Measurements from ENCODE around the gene KDM2A. TPM values are rescaled to one million over a fixed set of nuclear protein-coding genes. Genes with fewer than 3 reads are reported as not detected.

KDM2A gene
- total RNA-seq, 1 experiment from 2014 or later, result 50.4 TPM

DNA sequence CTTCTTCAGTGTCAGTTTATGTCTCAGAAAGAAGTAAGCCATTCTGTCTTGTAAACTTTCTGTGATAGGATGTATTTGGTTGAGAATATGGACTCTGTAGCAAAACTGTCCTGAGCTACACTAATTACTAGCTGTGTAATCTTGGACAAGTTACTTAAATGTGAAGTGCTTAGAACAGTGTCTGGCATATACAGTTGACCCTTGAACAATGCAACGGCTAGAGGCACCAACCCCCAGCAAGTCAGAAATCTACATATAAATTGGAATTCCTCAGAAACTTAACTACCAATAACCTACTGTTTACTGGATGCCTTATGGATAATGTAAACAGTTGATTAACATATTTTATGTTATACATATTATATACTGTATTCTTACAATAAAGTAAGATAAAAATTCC lies 78.5 kb downstream of the KDM2A start:
- BruUV-seq (replicated peaks), result no TSS peak
- H3K9me3 ChIP-seq (ENCODE audit: control insufficient read depth in 1 of 2, insufficient read depth in 1 of 2, low read depth in 1 of 2, low read length in 2 of 2), result no peaks in the 10 kb centered on the region
- H3K4me2 ChIP-seq (ENCODE audit: low read length), result no peak overlapping the region
- peaks cover 0 to 3% of the 10 kb centered on the region in 2 experiments; a peak in 1 of 4 replicates for H3K36me3 ChIP-seq (ENCODE audit: control insufficient read depth in 1 of 2, insufficient read depth in 2 of 2, low read length in 2 of 2)
- RAD21 ChIA-PET (ENCODE audit: low non-redundant PET in 1 of 2, low total read pairs in 2 of 2, uncharacterized antibody in 2 of 2, unreplicated experiment in 2 of 2), result no interaction called here
- H3K4me1 ChIP-seq (ENCODE audit: control insufficient read depth in 1 of 2, insufficient read depth in 2 of 2, low read length in 2 of 2), result peaks cover 0 to 6% of the 10 kb centered on the region in 2 experiments; a peak in 1 of 4 replicates
- H4K20me1 ChIP-seq (ENCODE audit: insufficient read depth), result no peaks in the 10 kb centered on the region
- no peak overlapping the region for H3K27ac ChIP-seq (ENCODE audit: low read depth, low read length)
- ATAC-seq, result no peak
- CTCF ChIA-PET, result no interaction called here
- POLR2A ChIA-PET, result no interaction called here
- H3K27me3 ChIP-seq (ENCODE audit: insufficient read depth, low read length), result no peaks in the 10 kb centered on the region
- no peak for DNase-seq (ENCODE audit: low read depth, low spot score)
- H3K79me2 ChIP-seq (ENCODE audit: insufficient read depth, low read length), result no peaks in the 10 kb centered on the region
- no peak overlapping the region for H2AFZ ChIP-seq (ENCODE audit: low read depth, low read length, poor library complexity, severe bottlenecking)
- intact Hi-C loops (cut with micrococcal nuclease), result no loop called here
- TF ChIP-seq, protein P1, sequence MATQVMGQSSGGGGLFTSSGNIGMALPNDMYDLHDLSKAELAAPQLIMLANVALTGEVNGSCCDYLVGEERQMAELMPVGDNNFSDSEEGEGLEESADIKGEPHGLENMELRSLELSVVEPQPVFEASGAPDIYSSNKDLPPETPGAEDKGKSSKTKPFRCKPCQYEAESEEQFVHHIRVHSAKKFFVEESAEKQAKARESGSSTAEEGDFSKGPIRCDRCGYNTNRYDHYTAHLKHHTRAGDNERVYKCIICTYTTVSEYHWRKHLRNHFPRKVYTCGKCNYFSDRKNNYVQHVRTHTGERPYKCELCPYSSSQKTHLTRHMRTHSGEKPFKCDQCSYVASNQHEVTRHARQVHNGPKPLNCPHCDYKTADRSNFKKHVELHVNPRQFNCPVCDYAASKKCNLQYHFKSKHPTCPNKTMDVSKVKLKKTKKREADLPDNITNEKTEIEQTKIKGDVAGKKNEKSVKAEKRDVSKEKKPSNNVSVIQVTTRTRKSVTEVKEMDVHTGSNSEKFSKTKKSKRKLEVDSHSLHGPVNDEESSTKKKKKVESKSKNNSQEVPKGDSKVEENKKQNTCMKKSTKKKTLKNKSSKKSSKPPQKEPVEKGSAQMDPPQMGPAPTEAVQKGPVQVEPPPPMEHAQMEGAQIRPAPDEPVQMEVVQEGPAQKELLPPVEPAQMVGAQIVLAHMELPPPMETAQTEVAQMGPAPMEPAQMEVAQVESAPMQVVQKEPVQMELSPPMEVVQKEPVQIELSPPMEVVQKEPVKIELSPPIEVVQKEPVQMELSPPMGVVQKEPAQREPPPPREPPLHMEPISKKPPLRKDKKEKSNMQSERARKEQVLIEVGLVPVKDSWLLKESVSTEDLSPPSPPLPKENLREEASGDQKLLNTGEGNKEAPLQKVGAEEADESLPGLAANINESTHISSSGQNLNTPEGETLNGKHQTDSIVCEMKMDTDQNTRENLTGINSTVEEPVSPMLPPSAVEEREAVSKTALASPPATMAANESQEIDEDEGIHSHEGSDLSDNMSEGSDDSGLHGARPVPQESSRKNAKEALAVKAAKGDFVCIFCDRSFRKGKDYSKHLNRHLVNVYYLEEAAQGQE (IDR thresholded peaks at IDR 0.05; ENCODE audit: low read depth), result no peak
- TF ChIP-seq POLR2A (IDR thresholded peaks at IDR 0.05; ENCODE audit: borderline replicate concordance, extremely low read depth, insufficient read depth, insufficient read length) (no peak), CEBPB (IDR thresholded peaks at IDR 0.05; ENCODE audit: low read depth) (no peak), ZNF274 (IDR thresholded peaks at IDR 0.05; ENCODE audit: low read depth, low read length) (no peak), EGR1 (IDR thresholded peaks at IDR 0.05; ENCODE audit: low read depth) (no peak), SIN3A (IDR thresholded peaks at IDR 0.05; ENCODE audit: low read depth) (no peak), ZFX (IDR thresholded peaks at IDR 0.05) (no peak), TCF7L2 (IDR thresholded peaks at IDR 0.05; ENCODE audit: borderline replicate concordance, extremely low read depth, insufficient read depth, insufficient read length) (no peak), SP1 (IDR thresholded peaks at IDR 0.05; ENCODE audit: low read depth) (no peak), CBX3 (IDR thresholded peaks at IDR 0.05; ENCODE audit: low read depth) (no peak), YY1 (IDR thresholded peaks at IDR 0.05; ENCODE audit: extremely low read depth, insufficient replicate concordance, low read depth, low read length) (no peak), RAD21 (IDR thresholded peaks at IDR 0.05; ENCODE audit: low read depth) (no peak), JUND (IDR thresholded peaks at IDR 0.05) (no peak), POLR2AphosphoS5 (IDR thresholded peaks at IDR 0.05; ENCODE audit: low read depth, low read length) (no peak), FOSL1 (IDR thresholded peaks at IDR 0.05; ENCODE audit: low read depth) (no peak)
- TF ChIP-seq, protein P2, sequence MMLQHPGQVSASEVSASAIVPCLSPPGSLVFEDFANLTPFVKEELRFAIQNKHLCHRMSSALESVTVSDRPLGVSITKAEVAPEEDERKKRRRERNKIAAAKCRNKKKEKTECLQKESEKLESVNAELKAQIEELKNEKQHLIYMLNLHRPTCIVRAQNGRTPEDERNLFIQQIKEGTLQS (IDR thresholded peaks at IDR 0.05), result no peak
- TF ChIP-seq, protein P3, sequence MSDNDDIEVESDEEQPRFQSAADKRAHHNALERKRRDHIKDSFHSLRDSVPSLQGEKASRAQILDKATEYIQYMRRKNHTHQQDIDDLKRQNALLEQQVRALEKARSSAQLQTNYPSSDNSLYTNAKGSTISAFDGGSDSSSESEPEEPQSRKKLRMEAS (IDR thresholded peaks at IDR 0.05), result no peak
- TF ChIP-seq, protein P4, sequence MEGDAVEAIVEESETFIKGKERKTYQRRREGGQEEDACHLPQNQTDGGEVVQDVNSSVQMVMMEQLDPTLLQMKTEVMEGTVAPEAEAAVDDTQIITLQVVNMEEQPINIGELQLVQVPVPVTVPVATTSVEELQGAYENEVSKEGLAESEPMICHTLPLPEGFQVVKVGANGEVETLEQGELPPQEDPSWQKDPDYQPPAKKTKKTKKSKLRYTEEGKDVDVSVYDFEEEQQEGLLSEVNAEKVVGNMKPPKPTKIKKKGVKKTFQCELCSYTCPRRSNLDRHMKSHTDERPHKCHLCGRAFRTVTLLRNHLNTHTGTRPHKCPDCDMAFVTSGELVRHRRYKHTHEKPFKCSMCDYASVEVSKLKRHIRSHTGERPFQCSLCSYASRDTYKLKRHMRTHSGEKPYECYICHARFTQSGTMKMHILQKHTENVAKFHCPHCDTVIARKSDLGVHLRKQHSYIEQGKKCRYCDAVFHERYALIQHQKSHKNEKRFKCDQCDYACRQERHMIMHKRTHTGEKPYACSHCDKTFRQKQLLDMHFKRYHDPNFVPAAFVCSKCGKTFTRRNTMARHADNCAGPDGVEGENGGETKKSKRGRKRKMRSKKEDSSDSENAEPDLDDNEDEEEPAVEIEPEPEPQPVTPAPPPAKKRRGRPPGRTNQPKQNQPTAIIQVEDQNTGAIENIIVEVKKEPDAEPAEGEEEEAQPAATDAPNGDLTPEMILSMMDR (IDR thresholded peaks at IDR 0.05 in 2 of 3, conservative IDR thresholded peaks at IDR 0.05 in 1 of 3; ENCODE audit: borderline replicate concordance in 1 of 3, insufficient read depth in 1 of 3, low read depth in 2 of 3, low read length in 2 of 3), result no peak
- TF ChIP-seq, protein P5, sequence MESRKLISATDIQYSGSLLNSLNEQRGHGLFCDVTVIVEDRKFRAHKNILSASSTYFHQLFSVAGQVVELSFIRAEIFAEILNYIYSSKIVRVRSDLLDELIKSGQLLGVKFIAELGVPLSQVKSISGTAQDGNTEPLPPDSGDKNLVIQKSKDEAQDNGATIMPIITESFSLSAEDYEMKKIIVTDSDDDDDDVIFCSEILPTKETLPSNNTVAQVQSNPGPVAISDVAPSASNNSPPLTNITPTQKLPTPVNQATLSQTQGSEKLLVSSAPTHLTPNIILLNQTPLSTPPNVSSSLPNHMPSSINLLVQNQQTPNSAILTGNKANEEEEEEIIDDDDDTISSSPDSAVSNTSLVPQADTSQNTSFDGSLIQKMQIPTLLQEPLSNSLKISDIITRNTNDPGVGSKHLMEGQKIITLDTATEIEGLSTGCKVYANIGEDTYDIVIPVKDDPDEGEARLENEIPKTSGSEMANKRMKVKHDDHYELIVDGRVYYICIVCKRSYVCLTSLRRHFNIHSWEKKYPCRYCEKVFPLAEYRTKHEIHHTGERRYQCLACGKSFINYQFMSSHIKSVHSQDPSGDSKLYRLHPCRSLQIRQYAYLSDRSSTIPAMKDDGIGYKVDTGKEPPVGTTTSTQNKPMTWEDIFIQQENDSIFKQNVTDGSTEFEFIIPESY (IDR thresholded peaks at IDR 0.05; ENCODE audit: extremely low read depth, insufficient replicate concordance, low read length), result no peak
- H3K9me2 ChIP-seq (ENCODE audit: insufficient read depth), result no peaks in the 10 kb centered on the region
- H3K9ac ChIP-seq (ENCODE audit: low read length), result no peak overlapping the region
- H3K4me3 ChIP-seq (replicated peaks in 1 of 2; ENCODE audit: low read depth in 1 of 2, low read length in 2 of 2), result no peak overlapping the region

Measured in HCT116 (cell line).